ENCODE data around the gene PHC3. TPM values are rescaled to one million over a fixed set of nuclear protein-coding genes. Genes with fewer than 3 reads are reported as not detected.

The PHC3 gene
- total RNA-seq, 6 experiments from 2014 or later, result 38.8 to 61.3 (median 55.7) TPM

- TF ChIP-seq CTCF (IDR thresholded peaks at IDR 0.05), result no peak
- Mint-ChIP-seq H3K27me3 (ENCODE audit: insufficient read depth) (no peaks in the 10 kb centered on the region), H3K27ac (no peak overlapping the region), H3K4me1 (ENCODE audit: low read depth) (no peaks in the 10 kb centered on the region), H3K36me3 (ENCODE audit: low read depth) (peaks cover 11% of the 10 kb centered on the region), H3K9me3 (no peaks in the 10 kb centered on the region), H3K4me3 (no peak overlapping the region)
- no peak for DNase-seq
These were observed 36.3 kb downstream of the PHC3 start for GRCh38 chr3:170145278-170145677.

GRCh38 chr3:170144437-170144843 is 37.1 kb downstream of the PHC3 start:
- Mint-ChIP-seq H3K36me3 (ENCODE audit: low read depth) (peaks cover 11% of the 10 kb centered on the region), H3K27me3 (ENCODE audit: insufficient read depth) (no peaks in the 10 kb centered on the region)

GRCh38 chr3:170142373-170142772 is 39.2 kb downstream of the PHC3 start:
- Mint-ChIP-seq H3K36me3 (ENCODE audit: low read depth) (peaks cover 11% of the 10 kb centered on the region), H3K27ac (no peak overlapping the region), H3K9me3 (no peaks in the 10 kb centered on the region), H3K4me3 (no peak overlapping the region), H3K27me3 (ENCODE audit: insufficient read depth) (no peaks in the 10 kb centered on the region; the same call in 1 of the 2 replicates), H3K4me1 (ENCODE audit: low read depth) (peaks cover 12% of the 10 kb centered on the region; the same call in 1 of the 2 replicates)
- DNase-seq, result no peak
- TF ChIP-seq CTCF (IDR thresholded peaks at IDR 0.05), result no peak

More at GRCh38 chr3:170144437-170144843, 37.1 kb downstream of the PHC3 start:
- Mint-ChIP-seq H3K4me1 (ENCODE audit: low read depth) (no peaks in the 10 kb centered on the region), H3K9me3 (no peaks in the 10 kb centered on the region), H3K27ac (no peak overlapping the region), H3K4me3 (no peak overlapping the region)
- no peak for TF ChIP-seq CTCF (IDR thresholded peaks at IDR 0.05)
- DNase-seq, result no peak

GRCh38 chr3:170137986-170138385 is 43.5 kb downstream of the PHC3 start:
- TF ChIP-seq CTCF (IDR thresholded peaks at IDR 0.05), result no peak
- no peaks in the 10 kb centered on the region for H3K9me3 Mint-ChIP-seq
- peak; percentile 14 for DNase-seq
- no peaks in the 10 kb centered on the region; the same call in 1 of the 2 replicates for H3K27me3 Mint-ChIP-seq (ENCODE audit: insufficient read depth)
- peaks cover 33% of the 10 kb centered on the region for H3K36me3 Mint-ChIP-seq (ENCODE audit: low read depth)
- H3K4me1 Mint-ChIP-seq (ENCODE audit: low read depth), result peaks cover 12% of the 10 kb centered on the region; the same call in 1 of the 2 replicates
- no peak overlapping the region for H3K27ac Mint-ChIP-seq
- H3K4me3 Mint-ChIP-seq, result no peak overlapping the region

- Mint-ChIP-seq H3K27ac (no peak overlapping the region), H3K4me1 (ENCODE audit: low read depth) (peaks cover 17% of the 10 kb centered on the region), H3K4me3 (no peak overlapping the region), H3K27me3 (ENCODE audit: insufficient read depth) (no peaks in the 10 kb centered on the region; the same call in 1 of the 2 replicates), H3K36me3 (ENCODE audit: low read depth) (peaks cover 54% of the 10 kb centered on the region), H3K9me3 (no peaks in the 10 kb centered on the region)
- no peak for DNase-seq
- no peak for TF ChIP-seq CTCF (IDR thresholded peaks at IDR 0.05)
These were observed 49.2 kb downstream of the PHC3 start for GRCh38 chr3:170132335-170132734.

GRCh38 chr3:170130532-170130931 is 51.0 kb downstream of the PHC3 start:
- no peaks in the 10 kb centered on the region for H3K9me3 Mint-ChIP-seq
- no peak overlapping the region for H3K4me3 Mint-ChIP-seq
- peaks cover 17% of the 10 kb centered on the region for H3K4me1 Mint-ChIP-seq (ENCODE audit: low read depth)
- no peak for DNase-seq
- H3K27ac Mint-ChIP-seq, result no peak overlapping the region
- H3K36me3 Mint-ChIP-seq (ENCODE audit: low read depth), result peaks cover 45% of the 10 kb centered on the region
- no peak for TF ChIP-seq CTCF (IDR thresholded peaks at IDR 0.05)
- no peaks in the 10 kb centered on the region for H3K27me3 Mint-ChIP-seq (ENCODE audit: insufficient read depth)
